ENCODE data around the gene KLK8. TPM values are rescaled to one million over a fixed set of nuclear protein-coding genes. Genes with fewer than 3 reads are reported as not detected.

KLK8 gene
- total RNA-seq, 4 donors from 2014 or later, result not detected

GRCh38 chr19:51016798-51017683 lies 15.6 kb upstream of the KLK8 start:
- Histone ChIP-seq H3K36me3 (no peaks in the 10 kb centered on the region), H3K9me3 (no peaks in the 10 kb centered on the region), H3K27ac (replicated peaks in 1 of 4) (no peak overlapping the region), H3K27me3 (peaks cover 0 to 92% (median 34%) of the 10 kb centered on the region in 4 donors), H3K4me3 (peak overlapping the region in 3 of 4 donors; percentile 14 to 45 (median 33)), H3K4me1 (peaks cover 17 to 31% (median 28%) of the 10 kb centered on the region in 4 donors)
- WGBS, result 2% methylated on average over 68 of the region's 68 CpGs
- TF ChIP-seq CTCF (IDR thresholded peaks at IDR 0.05) (peak in 1 of 3 experiments; percentile 61), POLR2AphosphoS5 (IDR thresholded peaks at IDR 0.05) (no peak), POLR2A (IDR thresholded peaks at IDR 0.05; ENCODE audit: low read depth) (no peak), EP300 (IDR thresholded peaks at IDR 0.05) (no peak)
- DNase-seq (ENCODE audit: extremely low spot score), result no peak
- intact Hi-C loops (cut with DNase I), result no loop called here

- H3K4me3 ChIP-seq, result no peak overlapping the region
- no peak for DNase-seq (ENCODE audit: extremely low spot score)
- no peak overlapping the region for H3K27ac ChIP-seq (replicated peaks in 1 of 4)
- 77% methylated on average over 14 of the region's 19 CpGs for WGBS
- peaks cover 0 to 96% (median 34%) of the 10 kb centered on the region in 4 donors for H3K27me3 ChIP-seq
- H3K9me3 ChIP-seq, result no peaks in the 10 kb centered on the region
- no peak for TF ChIP-seq POLR2AphosphoS5 (IDR thresholded peaks at IDR 0.05)
- intact Hi-C loops (cut with DNase I), result no loop called here
- H3K4me1 ChIP-seq, result peaks cover 17 to 31% (median 28%) of the 10 kb centered on the region in 4 donors
- no peaks in the 10 kb centered on the region for H3K36me3 ChIP-seq
Measured at GRCh38 chr19:51015691-51016267, 14.4 kb upstream of the KLK8 start.

GRCh38 chr19:51014242-51014641 lies 12.8 kb upstream of the KLK8 start:
- Histone ChIP-seq H3K4me1 (peaks cover 14 to 23% (median 22%) of the 10 kb centered on the region in 4 donors), H3K27me3 (peaks cover 0 to 98% (median 28%) of the 10 kb centered on the region in 4 donors), H3K4me3 (no peak overlapping the region), H3K36me3 (no peaks in the 10 kb centered on the region), H3K9me3 (no peaks in the 10 kb centered on the region), H3K27ac (replicated peaks in 1 of 4) (no peak overlapping the region)
- TF ChIP-seq EP300 (IDR thresholded peaks at IDR 0.05), result no peak
- TF ChIP-seq CTCF (IDR thresholded peaks at IDR 0.05), result no peak
- no peak for TF ChIP-seq POLR2A (IDR thresholded peaks at IDR 0.05; ENCODE audit: low read depth)
- TF ChIP-seq POLR2AphosphoS5 (IDR thresholded peaks at IDR 0.05), result no peak
- no peak for DNase-seq (ENCODE audit: extremely low spot score)
- intact Hi-C loops (cut with DNase I), result no loop called here
- WGBS, result 91% methylated on average over 5 of the region's 6 CpGs

- no peak for DNase-seq (ENCODE audit: extremely low spot score)
- 73% methylated on average over 12 of the region's 12 CpGs for WGBS
- Histone ChIP-seq H3K36me3 (no peaks in the 10 kb centered on the region), H3K4me1 (peaks cover 4 to 13% (median 10%) of the 10 kb centered on the region in 4 donors), H3K9me3 (no peaks in the 10 kb centered on the region), H3K27ac (replicated peaks in 1 of 4) (no peak overlapping the region), H3K4me3 (no peak overlapping the region), H3K27me3 (peaks cover 0 to 92% (median 21%) of the 10 kb centered on the region in 4 donors)
- TF ChIP-seq POLR2A (IDR thresholded peaks at IDR 0.05; ENCODE audit: low read depth) (no peak), EP300 (IDR thresholded peaks at IDR 0.05) (no peak), POLR2AphosphoS5 (IDR thresholded peaks at IDR 0.05) (no peak), CTCF (IDR thresholded peaks at IDR 0.05) (no peak)
- intact Hi-C loops (cut with DNase I), result no loop called here
Measured at GRCh38 chr19:51012661-51013190, 11.3 kb upstream of the KLK8 start.

Data from esophagus muscularis mucosa (tissue), 4 donors.